Liver (tissue), 3 donors: Measurements from ENCODE around the gene TPCN1.

Source experiments
- SP1 ChIP-seq: IDR thresholded peaks from 2 replicates; pipeline ENCODE4 v1.6.1; 2018; ENCODE audit warnings: antibody characterized with exemption, mild to moderate bottlenecking
- TF ChIP-seq, protein P1 (sequence below): fragments of 150-350 bp; IDR thresholded peaks from 2 replicates; pipeline ENCODE4 v1.5.1; 2017; ENCODE audit warnings: improper control_type of control experiment, low read depth, low read length; ENCODE audit not compliant: missing input control
- donor health status: healthy.
- donor health status: healthy.

DNA sequence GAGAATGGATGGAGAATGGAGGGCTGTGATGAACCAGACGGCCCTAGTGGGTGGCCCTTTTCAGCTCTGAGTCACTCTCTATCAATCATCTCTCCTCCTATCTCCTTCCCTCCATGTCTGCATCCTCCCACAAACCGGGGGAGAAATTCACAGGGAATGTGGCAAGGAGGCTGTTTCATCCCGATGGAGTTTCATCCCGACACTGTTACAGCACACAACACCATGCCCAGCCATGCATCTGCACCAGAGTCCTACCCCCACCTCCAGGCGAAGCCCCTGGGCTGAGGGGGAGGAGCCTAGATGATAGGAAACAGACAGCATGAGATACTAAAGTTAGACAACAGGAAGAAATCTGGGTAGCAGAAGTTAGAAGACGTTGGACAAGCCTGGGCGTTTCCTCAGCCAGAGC is 92.9 kb downstream of the TPCN1 start:
- TF ChIP-seq, protein P1, sequence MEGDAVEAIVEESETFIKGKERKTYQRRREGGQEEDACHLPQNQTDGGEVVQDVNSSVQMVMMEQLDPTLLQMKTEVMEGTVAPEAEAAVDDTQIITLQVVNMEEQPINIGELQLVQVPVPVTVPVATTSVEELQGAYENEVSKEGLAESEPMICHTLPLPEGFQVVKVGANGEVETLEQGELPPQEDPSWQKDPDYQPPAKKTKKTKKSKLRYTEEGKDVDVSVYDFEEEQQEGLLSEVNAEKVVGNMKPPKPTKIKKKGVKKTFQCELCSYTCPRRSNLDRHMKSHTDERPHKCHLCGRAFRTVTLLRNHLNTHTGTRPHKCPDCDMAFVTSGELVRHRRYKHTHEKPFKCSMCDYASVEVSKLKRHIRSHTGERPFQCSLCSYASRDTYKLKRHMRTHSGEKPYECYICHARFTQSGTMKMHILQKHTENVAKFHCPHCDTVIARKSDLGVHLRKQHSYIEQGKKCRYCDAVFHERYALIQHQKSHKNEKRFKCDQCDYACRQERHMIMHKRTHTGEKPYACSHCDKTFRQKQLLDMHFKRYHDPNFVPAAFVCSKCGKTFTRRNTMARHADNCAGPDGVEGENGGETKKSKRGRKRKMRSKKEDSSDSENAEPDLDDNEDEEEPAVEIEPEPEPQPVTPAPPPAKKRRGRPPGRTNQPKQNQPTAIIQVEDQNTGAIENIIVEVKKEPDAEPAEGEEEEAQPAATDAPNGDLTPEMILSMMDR: no peak
- no peak for TF ChIP-seq SP1
